Testis (tissue), 3 donors: Measurements from ENCODE around the gene PRKN. TPM values are rescaled to one million over a fixed set of nuclear protein-coding genes. Genes with fewer than 3 reads are reported as not detected.

Experiments
- DNase-seq: peaks from one replicate; pipeline ENCODE4 v3.0.0-alpha.2; 2019
- H3K27ac ChIP-seq, 2 donors: fragments of 200-600 bp; sonication (generic); one replicate each; pipeline ENCODE4 v1.5.1; 2019
- H3K27me3 ChIP-seq: fragments of 200-600 bp; sonication (generic); one replicate; pipeline ENCODE4 v1.5.1; 2019
- H3K36me3 ChIP-seq: fragments of 200-600 bp; sonication (generic); one replicate; pipeline ENCODE4 v1.5.1; 2017; ENCODE audit warnings: low read depth; ENCODE audit errors: missing control alignments
- H3K4me1 ChIP-seq: fragments of 200-600 bp; sonication (generic); one replicate; pipeline ENCODE4 v1.5.1; 2019
- H3K4me3 ChIP-seq, 2 donors: fragments of 200-600 bp; sonication (generic); one replicate each; pipeline ENCODE4 v1.5.1; 2017 to 2019
- H3K9me3 ChIP-seq: fragments of 200-600 bp; sonication (generic); one replicate; pipeline ENCODE4 v1.5.1; 2017
- POLR2A ChIP-seq: fragments of 450-650 bp; IDR thresholded peaks from one replicate; pipeline ENCODE4 v1.6.1; 2017; ENCODE audit warnings: antibody characterized with exemption, mild to moderate bottlenecking, moderate library complexity
- WGBS, 2 donors: methylation state at CpG; one replicate each; pipeline ENCODE4 v1.1.5; 2018; 5-methylcytosine and 5-hydroxymethylcytosine counted together
- intact Hi-C: fragments of 100-400 bp; cut with DNase I; formaldehyde crosslinking; loops from one replicate; pipeline ENCODE4 v1.15.1; 2023; ENCODE audit warnings: low total_unique reads
- polyA plus RNA-seq: library from polyadenylated mRNA; stranded (reverse); fragments of 350-450 nt; fragmentation: Illumina TruSeq; extraction: RNeasy Lipid Tissue Mini Kit (QIAGEN cat#74804); gene quantifications from one replicate; pipeline ENCODE4 v1.2.3, GENCODE V29; 2014; ENCODE audit warnings: low read depth, low replicate concordance; ENCODE audit not compliant: insufficient read depth
- total RNA-seq, 2 donors: library from RNA; depleted of rRNA; stranded (reverse); fragments of >200 nt; gene quantifications; one replicate each; pipeline ENCODE4 v1.2.3, GENCODE V29; 2016
- TF ChIP-seq, protein P1 (sequence below), 3 experiments: fragments of 450-650 bp in 2 of 3; fragments of 200-600 bp in 1 of 3; sonication (generic) in 1 of 3; IDR thresholded peaks; one replicate each; pipeline ENCODE4 v1.5.1; 2016 to 2019; ENCODE audit warnings: antibody characterized with exemption in 3 of 3, mild to moderate bottlenecking in 2 of 3, moderate library complexity in 1 of 3

The PRKN gene
- total and polyA plus RNA-seq, 3 donors from 2014 or later, result 19.1 to 34.5 (median 28.8) TPM

DNA sequence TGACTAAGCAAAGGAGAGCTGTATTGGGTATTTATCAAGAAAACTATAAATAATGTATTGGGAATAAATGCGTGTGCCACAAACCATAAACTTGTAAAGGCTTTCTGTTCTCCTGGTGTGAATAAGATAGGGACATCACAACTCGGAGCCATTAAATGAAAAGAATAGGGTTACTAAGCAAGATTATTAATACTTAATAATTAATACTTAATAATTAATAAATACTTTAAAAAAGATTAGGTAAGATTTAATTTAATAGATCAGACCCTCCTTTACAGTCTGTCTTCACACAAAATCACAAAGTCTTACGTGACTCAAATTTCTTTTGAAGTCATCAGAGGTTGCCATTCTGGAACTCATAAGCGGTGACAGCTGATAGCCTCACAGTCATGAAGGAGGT, 648.9 kb downstream of the PRKN start:
- H3K27me3 ChIP-seq, result no peaks in the 10 kb centered on the region
- DNase-seq, result no peak
- H3K4me1 ChIP-seq, result no peaks in the 10 kb centered on the region
- H3K27ac ChIP-seq, result no peak overlapping the region
- intact Hi-C loops, result no loop called here
- no peaks in the 10 kb centered on the region for H3K36me3 ChIP-seq
- no peaks in the 10 kb centered on the region for H3K9me3 ChIP-seq
- no peak overlapping the region for H3K4me3 ChIP-seq
- WGBS, 2 donors, result 50 to 67% methylated on average over 4 of the region's 4 CpGs
- TF ChIP-seq, protein P1, sequence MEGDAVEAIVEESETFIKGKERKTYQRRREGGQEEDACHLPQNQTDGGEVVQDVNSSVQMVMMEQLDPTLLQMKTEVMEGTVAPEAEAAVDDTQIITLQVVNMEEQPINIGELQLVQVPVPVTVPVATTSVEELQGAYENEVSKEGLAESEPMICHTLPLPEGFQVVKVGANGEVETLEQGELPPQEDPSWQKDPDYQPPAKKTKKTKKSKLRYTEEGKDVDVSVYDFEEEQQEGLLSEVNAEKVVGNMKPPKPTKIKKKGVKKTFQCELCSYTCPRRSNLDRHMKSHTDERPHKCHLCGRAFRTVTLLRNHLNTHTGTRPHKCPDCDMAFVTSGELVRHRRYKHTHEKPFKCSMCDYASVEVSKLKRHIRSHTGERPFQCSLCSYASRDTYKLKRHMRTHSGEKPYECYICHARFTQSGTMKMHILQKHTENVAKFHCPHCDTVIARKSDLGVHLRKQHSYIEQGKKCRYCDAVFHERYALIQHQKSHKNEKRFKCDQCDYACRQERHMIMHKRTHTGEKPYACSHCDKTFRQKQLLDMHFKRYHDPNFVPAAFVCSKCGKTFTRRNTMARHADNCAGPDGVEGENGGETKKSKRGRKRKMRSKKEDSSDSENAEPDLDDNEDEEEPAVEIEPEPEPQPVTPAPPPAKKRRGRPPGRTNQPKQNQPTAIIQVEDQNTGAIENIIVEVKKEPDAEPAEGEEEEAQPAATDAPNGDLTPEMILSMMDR (IDR thresholded peaks at IDR 0.05), result no peak
- no peak for TF ChIP-seq POLR2A

DNA sequence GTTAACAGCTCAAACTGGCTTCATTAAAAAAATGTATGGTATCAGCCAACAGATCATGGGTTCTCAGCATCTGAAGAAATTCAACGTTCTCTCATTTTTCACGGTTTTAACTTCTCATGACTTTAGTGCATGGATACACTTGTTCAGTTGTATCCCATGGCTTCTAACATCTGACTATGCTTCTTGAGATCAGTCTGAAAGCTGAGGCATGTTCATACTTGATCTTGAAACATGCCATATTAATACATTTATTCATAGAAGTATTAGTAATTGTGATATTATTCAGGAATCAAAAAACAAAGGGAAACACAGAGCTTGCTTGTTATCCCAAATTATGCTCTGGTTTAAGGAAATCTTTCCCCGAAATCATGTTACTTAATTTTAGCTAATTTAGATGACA, 649.4 kb downstream of the PRKN start:
- TF ChIP-seq POLR2A, result no peak
- WGBS, 2 donors, result 62 to 75% methylated on average over 3 of the region's 3 CpGs
- intact Hi-C loops, result no loop called here

DNA sequence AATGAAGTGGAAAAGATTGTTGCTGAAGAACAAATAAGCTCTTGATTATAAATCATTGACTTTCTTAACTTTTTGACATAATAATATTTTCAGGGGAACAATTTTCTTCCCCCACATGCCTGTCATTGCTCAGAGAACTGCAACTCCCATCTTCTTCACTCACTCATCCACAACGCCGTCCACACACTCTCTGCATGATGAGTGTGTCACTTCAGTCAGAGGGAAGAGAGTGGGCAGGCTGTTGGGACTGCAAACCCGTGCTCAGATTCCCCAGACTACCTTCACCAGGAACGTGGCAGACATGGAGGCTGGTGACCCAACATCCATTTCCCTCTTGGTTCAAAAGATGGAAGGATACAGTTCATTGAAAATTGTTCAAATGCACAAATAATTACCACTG, 650.8 kb downstream of the PRKN start:
- DNase-seq, result no peak
- intact Hi-C loops, result no loop called here
- no peak overlapping the region for H3K4me3 ChIP-seq
- no peaks in the 10 kb centered on the region for H3K36me3 ChIP-seq
- WGBS, 2 donors, result 83 to 92% methylated on average over 4 of the region's 4 CpGs
- H3K4me1 ChIP-seq, result no peaks in the 10 kb centered on the region
- TF ChIP-seq POLR2A, result no peak
- TF ChIP-seq, protein P1 (IDR thresholded peaks at IDR 0.05), result no peak
- H3K27ac ChIP-seq, result no peak overlapping the region
- H3K27me3 ChIP-seq, result no peaks in the 10 kb centered on the region
- no peaks in the 10 kb centered on the region for H3K9me3 ChIP-seq

More for the DNA sequence above, 649.4 kb downstream of the PRKN start:
- Histone ChIP-seq H3K9me3 (no peaks in the 10 kb centered on the region), H3K27me3 (no peaks in the 10 kb centered on the region), H3K27ac (no peak overlapping the region), H3K36me3 (no peaks in the 10 kb centered on the region), H3K4me1 (no peaks in the 10 kb centered on the region), H3K4me3 (no peak overlapping the region)
- no peak for DNase-seq

DNA sequence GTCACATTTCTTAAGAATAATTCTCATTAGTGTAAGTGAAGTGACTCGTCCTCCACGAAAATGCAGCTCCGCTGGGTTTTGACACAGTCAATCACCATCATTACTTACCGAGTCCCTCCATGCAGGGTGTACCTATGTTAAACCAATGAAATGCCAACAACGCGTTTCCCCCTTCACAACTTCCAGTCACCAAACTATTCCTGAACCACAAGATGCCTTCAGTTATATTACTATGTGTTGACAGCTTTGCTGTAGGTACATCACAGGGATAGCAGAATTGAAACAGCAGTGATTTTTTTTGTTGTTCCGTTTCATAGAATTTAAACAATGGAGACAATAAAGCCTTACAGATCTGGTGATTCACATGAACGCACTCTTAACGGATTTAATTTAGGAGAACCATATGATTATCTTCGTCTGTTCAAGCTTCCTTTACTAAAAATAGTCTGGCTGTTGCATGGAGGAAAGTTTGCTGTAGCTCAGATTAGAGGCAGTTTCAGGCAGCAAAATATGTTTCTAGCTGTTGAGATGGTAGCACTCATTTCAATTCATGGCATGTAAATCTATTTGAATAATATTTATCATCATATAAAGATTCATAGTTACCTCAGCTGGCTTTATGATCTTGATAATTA, 652.8 kb downstream of the PRKN start:
- no peaks in the 10 kb centered on the region for H3K4me1 ChIP-seq
- H3K27me3 ChIP-seq, result no peaks in the 10 kb centered on the region
- no peaks in the 10 kb centered on the region for H3K36me3 ChIP-seq
- DNase-seq, result no peak
- 92 to 96% methylated on average over 10 of the region's 10 CpGs for WGBS, 2 donors
- no peak overlapping the region for H3K27ac ChIP-seq
- intact Hi-C loops, result no loop called here
- no peak overlapping the region for H3K4me3 ChIP-seq
- H3K9me3 ChIP-seq, result no peaks in the 10 kb centered on the region
- no peak for TF ChIP-seq POLR2A
- TF ChIP-seq, protein P1 (IDR thresholded peaks at IDR 0.05), result no peak

DNA sequence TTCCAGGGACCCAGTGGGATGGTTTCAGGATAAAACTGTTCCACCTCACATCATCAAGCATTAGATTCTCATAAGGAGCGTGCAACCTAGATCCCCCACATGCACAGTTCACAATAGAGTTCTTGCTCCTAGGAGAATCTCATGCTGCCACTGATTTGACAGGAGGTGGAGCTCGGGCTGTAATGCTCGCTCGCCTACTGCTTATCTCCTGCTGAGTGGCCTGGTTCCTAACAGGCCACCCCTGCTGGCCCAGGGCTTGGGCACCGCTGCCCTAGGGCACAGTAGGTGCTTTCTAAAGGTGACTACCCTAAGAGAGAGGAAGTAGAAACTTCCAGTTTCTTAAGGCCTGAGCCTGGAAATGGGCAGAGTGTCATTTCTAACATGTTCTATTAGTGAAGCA, 656.9 kb downstream of the PRKN start:
- Histone ChIP-seq H3K4me1 (no peaks in the 10 kb centered on the region), H3K36me3 (no peaks in the 10 kb centered on the region), H3K27ac (no peak overlapping the region), H3K9me3 (no peaks in the 10 kb centered on the region), H3K4me3 (no peak overlapping the region), H3K27me3 (no peaks in the 10 kb centered on the region)
- intact Hi-C loops, result no loop called here
- peak; percentile 41 for DNase-seq
- TF ChIP-seq, protein P1 (IDR thresholded peaks at IDR 0.05), result no peak
- no peak for TF ChIP-seq POLR2A
- 60 to 65% methylated on average over 5 of the region's 5 CpGs for WGBS, 2 donors
